H1 (cell line): ENCODE results near the gene FAM24B. TPM values are rescaled to one million over a fixed set of nuclear protein-coding genes. Genes with fewer than 3 reads are reported as not detected.

Experiments
- CTCF ChIA-PET: fragments of 300-600 bp; sonication (Branson Sonifier 250); formaldehyde crosslinking; loops from one replicate; lab custom pipeline; 2021; ENCODE audit not compliant: partially characterized antibody; lab: Charles Lee
- POLR2A ChIA-PET: fragments of 300-600 bp; sonication (Branson Sonifier 250); formaldehyde crosslinking; loops from one replicate; lab custom pipeline; 2021; ENCODE audit warnings: inconsistent platforms; ENCODE audit not compliant: partially characterized antibody; lab: Charles Lee
- DNase-seq, 2 experiments: peaks; one replicate each; pipeline versions ENCODE4 v3.0.0 to v3.0.0-alpha.2; 2010 to 2022; ENCODE audit warnings: low spot score in 2 of 2, low read depth in 1 of 2, mixed read lengths in 1 of 2
- FAIRE-seq: peaks from 2 replicates; lab custom pipeline; 2011; peaks lifted over from hg19 to GRCh38; lab: Jason Lieb, UNC
- H2AFZ ChIP-seq: 2 replicates; pipeline ENCODE4 v1.8.1; 2012; ENCODE audit warnings: low read length, inconsistent platforms
- H2AK5ac ChIP-seq: 2 replicates; pipeline ENCODE4 v1.6.1; 2013; ENCODE audit warnings: low read depth, low read length
- H2BK120ac ChIP-seq: replicated peaks from 2 replicates; pipeline ENCODE3; 2013; ENCODE audit warnings: low read depth, low read length, inconsistent platforms
- H2BK12ac ChIP-seq: 2 replicates; pipeline ENCODE4 v1.6.1; 2013; ENCODE audit warnings: low read depth, low read length
- H2BK15ac ChIP-seq: 2 replicates; pipeline ENCODE4 v1.6.1; 2013; ENCODE audit warnings: low read length
- H2BK20ac ChIP-seq: 2 replicates; pipeline ENCODE4 v1.6.1; 2013; ENCODE audit warnings: low read length
- H2BK5ac ChIP-seq: 2 replicates; pipeline ENCODE4 v1.6.1; 2013; ENCODE audit warnings: low read depth, low read length
- H3K14ac ChIP-seq: 2 replicates; pipeline ENCODE4 v1.6.1; 2013; ENCODE audit warnings: inconsistent platforms; ENCODE audit not compliant: insufficient read length
- H3K18ac ChIP-seq: 2 replicates; pipeline ENCODE4 v1.6.1; 2013; ENCODE audit warnings: low read length; ENCODE audit errors: extremely low read depth
- H3K23ac ChIP-seq: 2 replicates; pipeline ENCODE4 v1.6.1; 2013; ENCODE audit warnings: inconsistent platforms; ENCODE audit not compliant: insufficient read length
- H3K23me2 ChIP-seq: 2 replicates; pipeline ENCODE4 v1.6.1; 2013; ENCODE audit warnings: low read depth, low read length
- H3K27ac ChIP-seq: 2 replicates; pipeline ENCODE4 v1.6.1; 2011; ENCODE audit warnings: low read depth, low read length, inconsistent platforms
- H3K27me3 ChIP-seq, 4 experiments: replicated peaks in 1 of 4; 1 replicate in 1 of 4; 2 replicates in 3 of 4; pipeline versions ENCODE4 v1.6.1 to v1.8.1; 2011 to 2013; ENCODE audit warnings: low read length in 3 of 4, mild to moderate bottlenecking in 3 of 4, inconsistent platforms in 2 of 4, mixed read lengths in 2 of 4, moderate library complexity in 1 of 4; ENCODE audit not compliant: control insufficient read depth in 3 of 4, insufficient read depth in 3 of 4; ENCODE audit errors: extremely low read depth in 1 of 4
- H3K36me3 ChIP-seq, 4 experiments: 2 replicates each; pipeline versions ENCODE4 v1.6.1 to v1.8.1; 2011 to 2013; ENCODE audit warnings: mild to moderate bottlenecking in 4 of 4, low read length in 3 of 4, moderate library complexity in 2 of 4, control low read depth in 1 of 4, inconsistent platforms in 1 of 4; ENCODE audit not compliant: insufficient read depth in 4 of 4, control insufficient read depth in 2 of 4
- H3K4ac ChIP-seq: replicated peaks from 2 replicates; pipeline ENCODE3; 2013; ENCODE audit warnings: low read length, low read depth, mixed read lengths, inconsistent platforms; ENCODE audit not compliant: insufficient read length
- H3K4me1 ChIP-seq, 4 experiments: replicated peaks in 1 of 4; 1 replicate in 1 of 4; 2 replicates in 3 of 4; pipeline versions ENCODE4 v1.6.1 to v1.8.1; 2011 to 2013; ENCODE audit warnings: low read length in 3 of 4, inconsistent platforms in 2 of 4, mixed read lengths in 1 of 4; ENCODE audit not compliant: insufficient read depth in 4 of 4, control insufficient read depth in 3 of 4
- H3K4me2 ChIP-seq, 2 experiments: 2 replicates each; pipeline versions ENCODE4 v1.6.1 to v1.8.1; 2011 to 2013; ENCODE audit warnings: low read depth in 2 of 2, low read length in 2 of 2, control low read depth in 1 of 2, inconsistent platforms in 1 of 2, mild to moderate bottlenecking in 1 of 2; ENCODE audit not compliant: insufficient read depth in 1 of 2
- H3K4me3 ChIP-seq, 4 experiments: fragments of 200-600, 300-600 bp in 1 of 4; sonication (generic), shearing (Covaris generic), sonication (Bioruptor Twin) in 1 of 4; 2 replicates each; pipeline versions ENCODE4 v1.5.1 to v1.8.1; 2011 to 2016; ENCODE audit warnings: low read length in 4 of 4, low read depth in 3 of 4, control low read depth in 2 of 4, inconsistent platforms in 2 of 4, mild to moderate bottlenecking in 2 of 4, mixed read lengths in 1 of 4, moderate library complexity in 1 of 4; ENCODE audit not compliant: insufficient read depth in 2 of 4; ENCODE audit errors: extremely low read depth in 1 of 4
- H3K56ac ChIP-seq: replicated peaks from 2 replicates; pipeline ENCODE3; 2013; ENCODE audit warnings: low read depth, mild to moderate bottlenecking, mixed read lengths, low read length, inconsistent platforms; ENCODE audit not compliant: insufficient read length
- H3K79me1 ChIP-seq: 2 replicates; pipeline ENCODE4 v1.6.1; 2013; ENCODE audit warnings: low read depth, low read length, control low read depth
- H3K79me2 ChIP-seq, 2 experiments: 2 replicates each; pipeline versions ENCODE4 v1.6.1 to v1.8.1; 2012 to 2013; ENCODE audit warnings: low read length in 2 of 2, mild to moderate bottlenecking in 2 of 2, inconsistent platforms in 1 of 2; ENCODE audit not compliant: insufficient read depth in 2 of 2, control insufficient read depth in 1 of 2
- H3K9ac ChIP-seq, 4 experiments: replicated peaks in 1 of 4; 1 replicate in 1 of 4; 2 replicates in 3 of 4; pipeline versions ENCODE4 v1.6.1 to v1.8.1; 2011 to 2013; ENCODE audit warnings: low read depth in 3 of 4, low read length in 3 of 4, control low read depth in 2 of 4, mild to moderate bottlenecking in 2 of 4, moderate library complexity in 2 of 4, inconsistent platforms in 1 of 4; ENCODE audit errors: extremely low read depth in 1 of 4
- H3K9me3 ChIP-seq, 2 experiments: 2 replicates each; pipeline versions ENCODE4 v1.6.1 to v1.8.1; 2012 to 2013; ENCODE audit warnings: mild to moderate bottlenecking in 2 of 2, moderate library complexity in 2 of 2, control low read depth in 1 of 2, inconsistent platforms in 1 of 2, low read depth in 1 of 2, low read length in 1 of 2, mixed read lengths in 1 of 2; ENCODE audit not compliant: insufficient read depth in 2 of 2
- H4K20me1 ChIP-seq, 2 experiments: replicated peaks in 1 of 2; 2 replicates each; pipeline versions ENCODE3 to v1.8.1; 2011 to 2013; ENCODE audit warnings: inconsistent platforms in 2 of 2, low read length in 2 of 2, mild to moderate bottlenecking in 1 of 2; ENCODE audit not compliant: insufficient read depth in 2 of 2, control insufficient read depth in 1 of 2
- H4K5ac ChIP-seq: 2 replicates; pipeline ENCODE4 v1.6.1; 2013; ENCODE audit warnings: low read length, low read depth, mixed read lengths, inconsistent platforms; ENCODE audit not compliant: insufficient read length
- H4K8ac ChIP-seq: 2 replicates; pipeline ENCODE4 v1.8.0; 2013; ENCODE audit warnings: mild to moderate bottlenecking, moderate library complexity, low read length, inconsistent platforms; ENCODE audit not compliant: insufficient read depth; ENCODE audit errors: extremely low read depth
- H4K91ac ChIP-seq: replicated peaks from 2 replicates; pipeline ENCODE3; 2013; ENCODE audit warnings: low read length, mixed read lengths, inconsistent platforms; ENCODE audit not compliant: insufficient read length
- MAX ChIP-seq: IDR thresholded peaks from 2 replicates; pipeline ENCODE4 v1.6.1; 2012; ENCODE audit warnings: inconsistent platforms
- WGBS, 2 experiments: shearing (Covaris generic) in 1 of 2; methylation state at CpG; one replicate each; pipeline versions ENCODE4 v1.1.6 to v1.1.7; 2013 to 2015; ENCODE audit warnings: low lambda C conversion rate in 2 of 2, mixed read lengths in 2 of 2, inconsistent platforms in 1 of 2, low coverage in 1 of 2, missing lambda C conversion rate in 1 of 2; ENCODE audit not compliant: insufficient replicate concordance in 2 of 2, insufficient coverage in 1 of 2, insufficient read length in 1 of 2; ENCODE audit errors: extremely low coverage in 1 of 2, missing lambda C conversion rate in 1 of 2; 5-methylcytosine and 5-hydroxymethylcytosine counted together
- polyA plus RNA-seq, 7 experiments: library from polyadenylated mRNA; depleted of rRNA in 3 of 7; stranded (reverse) in 5 of 7; unstranded in 2 of 7; fragments of >200 nt in 5 of 7; fragments of 200-250 nt in 2 of 7; gene quantifications; 1 replicate in 5 of 7; 2 replicates in 1 of 7; 4 replicates in 1 of 7; pipeline versions ENCODE4 v1.2.1 to v1.2.3, GENCODE V29; 2011 to 2013; ENCODE audit warnings: missing spikeins in 2 of 7, mixed read lengths in 2 of 7
- total RNA-seq: library from RNA; stranded (reverse); fragmentation: NEBNext Ultra II Directional; extraction: Animal tissue kit (Norgen Biotek cat#: 25700); gene quantifications from 2 replicates; pipeline ENCODE4 v1.2.1, GENCODE V29; 2021

Gene FAM24B
- total and polyA plus RNA-seq, 2 of the 8 experiments (the other 6 are each of a cell fraction or from before 2014, with no cell fraction given): 0.50 to 0.56 TPM

DNA sequence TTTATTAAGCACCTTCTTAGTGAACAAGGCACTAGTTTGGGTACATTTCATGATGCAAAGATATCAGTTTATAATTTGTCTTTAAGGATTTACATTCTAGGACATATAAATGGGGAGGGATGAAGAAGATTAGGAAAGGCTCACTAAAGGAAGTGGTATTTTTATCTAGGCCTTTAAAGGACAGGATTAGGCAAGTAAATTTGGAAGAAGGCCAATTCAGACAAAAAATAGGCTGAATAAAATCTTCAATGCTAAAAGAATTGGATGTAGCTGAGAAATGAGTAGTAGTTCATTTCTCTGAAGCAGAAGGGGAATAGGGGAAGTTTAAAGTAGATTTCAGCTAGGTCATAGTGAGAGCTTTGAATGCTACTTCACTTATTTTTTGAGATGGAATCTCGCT is 4.8 kb upstream of the FAM24B start:
- 76% methylated on average over 1 of the region's 1 CpG; no CpG with 5 or more reads in 1 of the 2 experiments for WGBS, 2 experiments
- no peak for TF ChIP-seq MAX

More for the DNA sequence above, 4.8 kb upstream of the FAM24B start:
- H2BK5ac ChIP-seq: no peak overlapping the region
- DNase-seq: no peak
- no peak overlapping the region for H3K4ac ChIP-seq
- H3K4me1 ChIP-seq: peaks cover 0 to 4% (median 0%) of the 10 kb centered on the region in 4 experiments; a peak in 2 of 7 replicates
- no peak overlapping the region for H3K23ac ChIP-seq
- H2BK12ac ChIP-seq: no peak overlapping the region
- H3K27me3 ChIP-seq: peaks cover 0 to 3% (median 0%) of the 10 kb centered on the region in 4 experiments; a peak in 3 of 7 replicates
- H3K79me1 ChIP-seq: no peaks in the 10 kb centered on the region
- no peaks in the 10 kb centered on the region; the same call in 1 of the 2 replicates for H3K23me2 ChIP-seq
- H4K20me1 ChIP-seq: no peaks in the 10 kb centered on the region
- H3K18ac ChIP-seq: no peak overlapping the region
- no peak overlapping the region for H2BK120ac ChIP-seq
- H3K4me2 ChIP-seq: no peak overlapping the region
- CTCF ChIA-PET: no interaction called here
- H2AK5ac ChIP-seq: no peak overlapping the region
- H4K5ac ChIP-seq: no peak overlapping the region
- FAIRE-seq: no peak
- H3K9me3 ChIP-seq: no peaks in the 10 kb centered on the region; a peak in 1 of 4 replicates
- H3K27ac ChIP-seq: no peak overlapping the region
- POLR2A ChIA-PET: no interaction called here
- no peak overlapping the region for H2AFZ ChIP-seq
- no peak overlapping the region for H3K56ac ChIP-seq
- H3K4me3 ChIP-seq: no peak overlapping the region
- no peak overlapping the region for H2BK20ac ChIP-seq
- H3K36me3 ChIP-seq: no peaks in the 10 kb centered on the region
- no peak overlapping the region for H3K9ac ChIP-seq
- no peak overlapping the region for H4K8ac ChIP-seq
- no peak overlapping the region for H4K91ac ChIP-seq
- no peak overlapping the region for H2BK15ac ChIP-seq
- no peaks in the 10 kb centered on the region for H3K79me2 ChIP-seq
- no peak overlapping the region for H3K14ac ChIP-seq
